Globus pallidus (tissue), 1 donor: ENCODE data around the gene NPHP4.

Experiments
- DNase-seq: peaks from one replicate; pipeline ENCODE4 v3.0.0-alpha.2; 2015; ENCODE audit warnings: low spot score

Gene NPHP4

GRCh38 chr1:5950201-5950895, 41.9 kb downstream of the NPHP4 start:
- no peak for DNase-seq

- no peak for DNase-seq
Measured at GRCh38 chr1:5949761-5950100, 42.5 kb downstream of the NPHP4 start.

GRCh38 chr1:5949085-5949760, 43.0 kb downstream of the NPHP4 start:
- no peak for DNase-seq

DNA sequence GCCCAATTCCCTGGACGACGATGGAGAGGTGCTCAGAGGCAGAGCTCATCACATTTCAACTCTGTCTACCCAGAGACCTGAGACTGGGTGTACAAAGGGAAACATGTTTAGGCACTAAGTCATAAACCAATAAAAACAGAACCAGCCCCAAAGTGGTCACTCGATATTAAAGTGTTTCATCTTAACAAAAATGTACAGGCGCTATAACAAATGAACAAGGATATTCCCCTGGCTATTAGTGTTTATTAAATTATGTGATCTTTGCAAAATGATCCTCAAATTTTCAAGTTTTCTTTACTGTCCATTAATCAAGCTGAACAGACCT, 43.6 kb downstream of the NPHP4 start:
- no peak for DNase-seq

GRCh38 chr1:5947978-5948680, 44.1 kb downstream of the NPHP4 start:
- DNase-seq: no peak

DNA sequence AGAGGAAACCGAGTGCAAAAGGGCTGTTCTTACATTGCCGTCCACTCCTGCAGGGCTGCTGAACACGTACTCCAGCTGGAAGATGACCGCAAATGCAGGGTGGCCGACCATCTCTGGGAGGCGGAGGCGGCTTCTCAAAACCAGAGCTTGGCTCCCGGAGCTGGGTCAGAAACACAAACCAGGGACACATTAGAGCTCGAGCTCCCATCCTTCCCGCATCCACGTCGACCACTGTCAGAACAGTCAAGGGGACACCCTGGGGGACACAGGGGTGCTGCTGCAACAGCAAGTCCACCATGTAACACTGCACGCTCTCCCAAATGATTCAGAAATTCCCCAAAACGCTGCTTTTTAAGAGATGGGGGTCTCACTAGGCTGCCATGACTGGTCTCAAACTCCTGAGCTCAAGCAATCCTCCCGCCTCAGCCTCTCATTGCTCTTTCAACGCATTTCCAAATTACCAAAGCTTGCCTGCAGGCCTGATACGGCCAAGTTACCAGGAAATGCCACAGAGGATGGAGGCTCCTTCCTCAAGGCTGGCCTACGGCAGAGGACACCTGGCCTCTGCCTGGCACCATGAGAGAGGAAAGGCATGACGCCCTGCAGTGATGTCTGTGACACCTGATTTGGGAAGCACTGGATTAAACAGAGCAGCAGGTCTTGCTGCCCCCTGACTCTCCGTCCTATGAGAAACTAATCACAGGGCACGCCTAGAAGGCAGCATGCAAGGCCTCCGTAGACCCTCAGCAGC, 45.0 kb downstream of the NPHP4 start:
- no peak for DNase-seq

DNA sequence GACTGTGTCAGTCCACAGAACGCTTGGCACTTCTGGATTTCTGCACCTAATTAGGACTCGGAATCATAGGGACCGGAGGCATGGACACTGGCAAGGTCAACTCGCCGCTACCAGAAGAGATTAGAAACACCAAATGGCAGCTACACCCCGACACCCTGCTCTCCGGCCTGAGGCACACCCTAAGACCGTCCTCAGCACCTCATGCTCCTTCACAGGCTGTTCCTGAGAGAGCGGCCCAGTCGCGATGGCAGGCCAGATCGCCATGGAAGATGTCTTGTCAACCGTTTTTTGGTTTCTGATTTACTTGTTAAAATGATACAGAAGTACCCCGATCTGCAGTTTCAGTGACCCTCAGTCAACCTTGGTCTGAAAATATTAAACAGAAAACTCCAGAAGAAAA, 46.8 kb downstream of the NPHP4 start:
- DNase-seq: no peak

DNA sequence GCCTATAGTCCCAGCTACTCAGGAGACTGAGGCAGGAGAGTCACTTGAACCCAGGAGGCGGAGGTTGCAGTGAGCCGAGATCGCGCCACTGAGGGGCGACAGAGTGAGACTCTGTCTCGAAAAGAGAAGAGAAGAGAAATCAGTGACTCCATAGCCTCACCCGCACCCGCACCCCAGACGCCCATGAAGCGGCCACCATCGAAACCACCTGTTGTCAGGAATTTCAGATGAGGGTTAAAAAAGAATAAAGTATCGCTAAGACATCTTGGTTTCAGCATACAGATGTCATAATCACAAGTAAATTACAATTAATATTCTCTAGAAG, 47.4 kb downstream of the NPHP4 start:
- no peak for DNase-seq

GRCh38 chr1:5944154-5944842, 47.9 kb downstream of the NPHP4 start:
- no peak for DNase-seq

DNA sequence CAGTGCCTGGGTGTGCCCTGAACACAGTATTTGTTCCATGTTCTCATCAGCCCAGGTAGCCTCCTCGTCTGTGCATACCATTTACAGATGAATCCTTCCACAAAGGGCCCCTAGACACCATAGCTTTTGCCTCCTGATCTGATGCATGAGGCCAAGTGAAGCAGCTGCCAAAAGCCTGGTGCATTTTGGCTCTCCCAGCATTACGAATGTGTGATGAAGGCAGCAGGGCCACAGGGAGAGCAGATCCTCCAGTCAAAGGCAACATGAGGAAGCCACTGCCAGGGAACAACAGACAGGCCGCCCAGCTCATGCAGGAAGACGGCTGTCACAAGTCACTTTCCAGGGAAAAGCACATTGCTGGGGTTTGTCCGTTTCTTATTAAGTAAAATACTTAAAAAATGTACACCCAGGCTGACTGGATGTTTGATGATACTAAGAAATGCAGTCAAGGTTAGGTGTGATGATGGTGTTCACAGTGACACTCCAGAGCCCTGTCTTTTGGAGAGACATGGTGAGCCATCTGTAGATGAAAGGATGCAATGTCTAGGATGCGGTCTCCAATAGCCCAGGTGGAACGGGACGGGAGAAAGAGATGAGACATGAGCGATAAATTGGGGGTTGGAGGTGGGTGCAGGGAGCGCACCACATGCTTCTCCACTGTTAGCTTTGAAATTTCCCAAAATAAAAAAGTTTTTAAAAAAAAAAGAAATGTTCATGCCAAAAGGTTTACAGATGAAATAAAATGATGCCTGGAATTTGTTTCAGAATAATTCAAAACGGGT, 48.7 kb downstream of the NPHP4 start:
- DNase-seq: no peak

GRCh38 chr1:5941671-5942070, 50.6 kb downstream of the NPHP4 start:
- DNase-seq: no peak

GRCh38 chr1:5940723-5941407, 51.4 kb downstream of the NPHP4 start:
- no peak for DNase-seq

- DNase-seq: no peak
Measured at GRCh38 chr1:5939271-5940170, 52.7 kb downstream of the NPHP4 start.

DNA sequence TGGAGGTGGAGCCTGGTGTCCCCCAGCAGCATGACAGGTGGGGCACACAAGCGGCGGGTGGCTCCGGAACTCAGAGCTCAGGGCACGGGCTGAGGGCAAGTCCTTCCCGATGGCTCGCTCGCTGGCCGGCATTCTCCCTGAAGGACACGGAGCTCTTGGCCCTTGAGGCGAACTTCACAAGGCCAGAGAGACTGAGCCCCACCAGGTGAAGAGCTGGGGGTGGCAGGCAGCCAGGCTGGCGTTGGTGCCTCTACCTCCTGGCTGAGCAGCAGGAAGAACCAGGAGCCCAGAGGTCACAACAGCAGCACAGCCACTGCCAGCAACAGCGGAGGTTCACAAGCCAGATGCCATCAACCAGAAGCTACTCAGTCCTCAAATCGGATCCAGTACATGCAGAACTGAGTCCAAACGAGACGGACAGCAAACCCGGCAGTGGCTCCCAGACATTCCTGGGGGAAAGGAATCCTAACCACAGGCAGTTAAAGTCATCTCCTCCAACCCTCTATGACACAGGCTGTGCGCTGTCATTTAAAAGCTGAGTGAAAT, 54.1 kb downstream of the NPHP4 start:
- no peak for DNase-seq

DNA sequence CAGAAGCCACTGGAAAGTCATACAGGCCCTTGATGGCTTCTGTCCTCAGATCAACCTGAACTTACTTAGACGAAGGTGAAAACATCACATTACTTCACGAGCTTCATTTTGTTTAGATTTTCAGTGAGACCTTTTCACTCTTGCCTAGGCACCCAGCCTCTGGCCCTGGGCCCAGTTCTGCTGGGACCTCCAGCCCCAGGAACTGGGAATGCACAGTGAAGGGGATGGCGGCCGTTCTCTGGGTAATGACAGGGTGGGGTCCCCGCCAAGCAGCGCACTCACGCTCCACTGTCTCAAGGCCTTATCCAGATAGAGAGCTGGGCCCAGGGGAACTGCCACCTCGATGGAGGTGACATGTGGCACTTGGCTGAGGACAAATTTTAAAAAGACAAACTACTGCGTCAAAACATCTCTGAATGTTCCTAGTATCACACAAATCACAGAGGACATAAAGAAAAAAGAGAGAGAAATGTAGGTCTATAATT, 54.8 kb downstream of the NPHP4 start:
- DNase-seq: no peak

- DNase-seq: no peak
Measured at GRCh38 chr1:5936621-5937372, 55.4 kb downstream of the NPHP4 start.

GRCh38 chr1:5936126-5936525, 56.1 kb downstream of the NPHP4 start:
- DNase-seq: no peak

GRCh38 chr1:5935026-5935425, 57.2 kb downstream of the NPHP4 start:
- no peak for DNase-seq
